ENCODE results near the gene GALE. TPM values are rescaled to one million over a fixed set of nuclear protein-coding genes. Genes with fewer than 3 reads are reported as not detected.
"Not testable (repeated sequence)": the region's sequence is repeated elsewhere in the genome, so short reads cannot be mapped to it uniquely, and the experiment has no call there.

The GALE gene
- 10 to 100 TPM in 3 of 4 donors, 1 to 10 TPM in 1; 7.4 to 25.2 (median 12.9) TPM for total RNA-seq

DNA sequence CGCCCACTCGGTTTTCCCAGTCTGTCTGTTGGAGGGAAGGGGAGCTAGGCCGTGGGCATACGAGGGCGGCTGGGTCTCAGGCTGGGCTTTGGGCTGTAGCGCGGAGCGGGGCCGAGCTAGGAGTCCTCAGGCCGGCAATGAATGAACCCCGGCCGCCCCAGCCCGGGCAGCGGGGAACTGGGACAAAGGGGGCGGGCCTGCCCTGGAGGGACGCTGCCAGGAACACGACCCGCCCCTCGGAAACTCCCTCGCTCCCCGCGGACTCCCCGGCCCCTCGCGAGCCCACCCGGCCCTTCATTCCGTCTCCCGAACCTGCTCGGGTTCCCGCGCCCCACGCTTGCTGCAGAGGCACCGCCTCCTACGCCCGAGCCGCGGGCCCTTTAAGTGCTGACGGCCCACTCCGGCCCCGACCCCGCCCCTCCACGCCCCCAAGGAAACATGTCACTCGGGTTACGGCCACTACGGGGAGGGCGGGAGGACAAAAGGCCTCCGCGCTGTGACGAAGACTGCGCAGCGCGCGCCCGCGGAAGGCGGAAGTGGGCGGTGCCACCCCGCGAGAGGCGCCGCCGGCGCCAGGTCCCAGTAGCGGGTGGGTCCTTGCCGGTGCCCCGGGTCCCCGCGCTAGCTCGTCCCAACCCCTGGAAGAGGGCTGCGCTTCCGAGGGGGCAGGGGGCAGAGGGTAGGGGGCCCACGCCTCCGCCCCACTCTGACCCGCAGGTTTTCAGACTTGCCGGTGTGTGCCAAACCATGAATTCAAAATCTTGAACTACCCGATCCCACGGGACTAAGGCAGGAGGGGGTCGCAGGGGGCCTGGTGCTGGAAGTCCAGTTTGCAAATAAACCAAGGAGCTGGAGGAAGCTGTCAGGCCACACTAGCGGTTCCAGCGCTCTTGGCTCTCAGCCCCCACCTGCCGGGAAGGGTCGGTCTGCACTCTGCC is at the start of gene GALE:
Gene GALE (minus strand): TSS at position 355 of the 938 bp plus-strand sequence. CDS start 1,747 bp downstream, outside the sequence.
- WGBS, 2 donors (ENCODE audit: low coverage in 1 of 2): 0% methylated on average over 1 to 3 of the region's 82 CpGs
- H3K9me3 ChIP-seq: no peaks in the 10 kb centered on the region
- peaks cover 0 to 42% of the 10 kb centered on the region in 2 donors for H3K36me3 ChIP-seq
- H3K4me1 ChIP-seq: peaks cover 0 to 27% (median 15%) of the 10 kb centered on the region in 3 donors
- peak within 1 kb of the TSS; percentile 47 to 78 for H3K4me3 ChIP-seq
- H3K27ac ChIP-seq: peak within 1 kb of the TSS; percentile 52 to 94 (median 90)
- peak; percentile 95 for ATAC-seq
- H3K27me3 ChIP-seq: no peaks in the 10 kb centered on the region
- TF ChIP-seq POLR2AphosphoS5 (IDR thresholded peaks at IDR 0.05) (peak; percentile 96), CTCF (IDR thresholded peaks at IDR 0.05) (no peak), EP300 (IDR thresholded peaks at IDR 0.05) (no peak), POLR2A (IDR thresholded peaks at IDR 0.05) (peak; percentile 76 to 88)

DNA sequence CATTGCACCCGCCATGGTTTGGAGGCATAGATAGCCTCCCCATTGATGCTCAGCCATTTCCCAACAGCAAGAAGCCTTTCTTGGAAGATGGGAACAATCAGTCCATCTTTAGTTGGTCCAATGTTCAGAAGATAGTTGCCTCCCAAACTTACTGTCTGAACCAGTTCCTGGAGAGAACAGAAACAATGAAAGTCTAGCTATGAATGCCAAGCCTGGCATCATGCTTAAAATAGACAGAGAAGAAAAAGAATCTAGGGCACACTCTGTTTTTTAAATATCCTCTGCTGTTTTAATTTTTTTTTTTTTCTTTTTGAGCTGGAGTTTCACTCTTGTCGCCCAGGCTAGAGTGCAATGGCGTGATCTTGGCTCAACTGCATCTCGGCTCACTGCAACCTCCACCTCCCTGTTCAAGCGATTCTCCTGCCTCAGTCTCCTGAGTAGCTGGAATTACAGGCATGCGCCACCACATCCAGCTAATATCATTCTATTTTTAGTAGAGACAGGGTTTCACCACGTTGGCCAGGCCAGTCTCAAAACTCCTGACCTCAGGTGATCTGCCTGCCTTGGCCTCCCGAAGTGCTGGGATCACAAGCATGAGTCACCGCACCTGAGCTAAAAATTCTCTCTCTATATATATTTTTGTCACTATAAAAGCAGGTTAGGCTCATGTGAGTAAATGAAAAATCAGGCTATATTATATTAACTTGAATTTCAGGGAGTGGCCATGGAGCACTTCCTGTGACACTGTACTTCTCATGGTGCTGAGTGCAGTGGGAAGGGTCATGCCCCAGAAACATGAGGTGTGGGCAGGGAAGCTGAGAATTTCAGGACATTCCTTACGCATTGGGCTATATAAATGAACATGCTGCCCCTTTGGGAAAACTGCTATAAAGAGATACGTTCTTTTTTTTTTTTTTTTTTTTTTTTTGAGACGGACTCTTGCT is 48.4 kb upstream of the GALE start:
- TF ChIP-seq POLR2A (IDR thresholded peaks at IDR 0.05): no peak
- no peak for TF ChIP-seq POLR2AphosphoS5 (IDR thresholded peaks at IDR 0.05)
- no peak for TF ChIP-seq CTCF (IDR thresholded peaks at IDR 0.05)
- TF ChIP-seq EP300 (IDR thresholded peaks at IDR 0.05): no peak

DNA sequence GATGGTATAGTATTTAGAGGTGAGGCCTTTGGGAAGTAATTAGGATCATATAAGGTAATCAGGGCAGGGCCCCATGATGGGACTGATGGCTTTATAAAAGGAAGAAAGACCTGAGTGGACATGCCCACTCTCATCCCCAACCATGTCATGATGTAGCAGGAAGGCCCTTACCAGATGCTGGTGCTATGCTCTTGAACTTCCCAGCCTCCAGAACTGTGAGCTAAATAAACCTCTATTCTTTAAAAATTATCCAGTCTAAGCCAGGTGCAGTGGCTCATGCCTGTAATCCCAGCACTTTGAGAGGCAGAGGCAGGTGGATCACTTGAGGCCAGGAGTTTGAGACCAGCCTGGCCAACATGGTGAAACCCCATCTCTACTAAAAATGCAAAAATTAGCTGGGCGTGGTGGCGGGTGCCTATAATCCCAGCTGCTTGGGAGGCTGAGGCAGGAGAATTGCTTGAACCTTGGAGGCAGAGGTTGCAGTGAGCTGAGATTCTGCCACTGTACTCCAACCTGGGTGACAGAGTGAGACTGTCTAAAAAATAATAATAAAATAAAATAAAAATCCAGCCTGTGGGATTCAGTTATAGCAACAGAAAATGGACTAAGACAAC is 47.0 kb upstream of the GALE start:
- peaks cover 0 to 59% of the 10 kb centered on the region in 2 donors for H3K36me3 ChIP-seq
- not testable (repeated sequence) for H3K27me3 ChIP-seq, H3K9me3 ChIP-seq, ATAC-seq, H3K27ac ChIP-seq, H3K4me3 ChIP-seq
- peaks cover 0 to 14% (median 0%) of the 10 kb centered on the region in 3 donors for H3K4me1 ChIP-seq
- 92 to 100% methylated on average over 2 of the region's 2 CpGs for WGBS, 2 donors (ENCODE audit: low coverage in 1 of 2)

More for the DNA sequence above, 48.4 kb upstream of the GALE start:
- no peak for ATAC-seq
- Histone ChIP-seq H3K36me3 (peaks cover 0 to 63% of the 10 kb centered on the region in 2 donors), H3K27ac (peak overlapping the region in 2 of 4 donors; percentile 56), H3K4me1 (peaks cover 0 to 14% (median 0%) of the 10 kb centered on the region in 3 donors), H3K4me3 (no peak overlapping the region), H3K27me3 (no peaks in the 10 kb centered on the region), H3K9me3 (no peaks in the 10 kb centered on the region)
- WGBS, 2 donors (ENCODE audit: low coverage in 1 of 2): 70 to 74% methylated on average over 5 to 12 of the region's 12 CpGs

- no peak for ATAC-seq
- Histone ChIP-seq H3K4me3 (no peak overlapping the region), H3K36me3 (peaks cover 0 to 44% of the 10 kb centered on the region in 2 donors), H3K27ac (no peak overlapping the region), H3K9me3 (no peaks in the 10 kb centered on the region), H3K4me1 (peaks cover 0 to 14% (median 0%) of the 10 kb centered on the region in 3 donors), H3K27me3 (no peaks in the 10 kb centered on the region)
- WGBS, 2 donors (ENCODE audit: low coverage in 1 of 2): 100% methylated on average over 2 of the region's 2 CpGs; no CpG with 5 or more reads in 1 of the 2 donors
- TF ChIP-seq EP300 (IDR thresholded peaks at IDR 0.05) (no peak), POLR2A (IDR thresholded peaks at IDR 0.05) (no peak)
These were observed 44.6 kb upstream of the GALE start for GRCh38 chr1:23845163-23845562.

DNA sequence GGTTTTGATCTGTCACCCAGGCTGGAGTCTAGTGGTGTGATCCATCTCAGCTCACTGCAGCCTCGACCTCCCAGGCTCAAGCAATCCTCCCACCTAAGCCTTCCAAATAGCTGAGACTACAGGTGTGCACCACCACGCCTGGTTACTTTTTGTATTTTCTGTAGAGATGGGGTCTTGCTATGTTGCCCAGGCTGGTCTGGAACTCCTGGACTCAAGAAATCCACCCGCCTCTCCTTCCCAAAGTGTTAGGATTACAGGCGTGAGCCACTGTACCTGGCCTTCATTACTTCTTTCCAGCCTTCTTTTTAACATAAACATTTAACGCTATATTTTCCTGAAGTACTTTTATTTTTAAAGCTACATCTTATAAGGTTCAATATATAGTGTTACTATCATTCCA is 43.1 kb upstream of the GALE start:
- H3K9me3 ChIP-seq: no peaks in the 10 kb centered on the region
- 82 to 92% methylated on average over 4 to 5 of the region's 5 CpGs for WGBS, 2 donors (ENCODE audit: low coverage in 1 of 2)
- no peak for ATAC-seq

More for the DNA sequence above, 43.1 kb upstream of the GALE start:
- H3K4me3 ChIP-seq: no peak overlapping the region
- H3K4me1 ChIP-seq: peaks cover 0 to 7% (median 0%) of the 10 kb centered on the region in 3 donors
- no peaks in the 10 kb centered on the region for H3K27me3 ChIP-seq
- H3K27ac ChIP-seq: no peak overlapping the region
- peaks cover 0 to 42% of the 10 kb centered on the region in 2 donors for H3K36me3 ChIP-seq
- no peak for TF ChIP-seq POLR2A (IDR thresholded peaks at IDR 0.05)
- no peak for TF ChIP-seq POLR2AphosphoS5 (IDR thresholded peaks at IDR 0.05)
- no peak for TF ChIP-seq CTCF (IDR thresholded peaks at IDR 0.05)
- TF ChIP-seq EP300 (IDR thresholded peaks at IDR 0.05): no peak

All from gastroesophageal sphincter (tissue), 4 donors.